Keratinocyte (primary cell): ENCODE data around the gene KIAA0825.

Source experiments
- CTCF ChIP-seq, 3 experiments: IDR thresholded peaks in 1 of 3; conservative IDR thresholded peaks in 1 of 3; optimal IDR thresholded peaks in 1 of 3; 2 replicates in 2 of 3; 3 replicates in 1 of 3; pipeline versions ENCODE3 to v1.5.1; 2011; ENCODE audit warnings: low read length in 3 of 3, mild to moderate bottlenecking in 3 of 3, moderate library complexity in 2 of 3, control low read depth in 1 of 3, inconsistent platforms in 1 of 3; ENCODE audit not compliant: insufficient read depth in 2 of 3; ENCODE audit errors: extremely low read depth in 1 of 3
- EZH2 ChIP-seq: IDR thresholded peaks from one replicate; pipeline ENCODE4 v1.6.1; 2012; ENCODE audit warnings: inconsistent platforms, mild to moderate bottlenecking, low read length, moderate library complexity

- no peak for TF ChIP-seq CTCF (optimal IDR thresholded peaks at IDR 0.05 in 1 of 3, IDR thresholded peaks at IDR 0.05 in 1 of 3, conservative IDR thresholded peaks at IDR 0.05 in 1 of 3; ENCODE audit: extremely low read depth in 1 of 3, insufficient read depth in 2 of 3, low read length in 3 of 3)
- no peak for TF ChIP-seq EZH2
Measured at GRCh38 chr5:94646758-94647157, 28.4 kb upstream of the KIAA0825 start.
